ENCODE measurements around the gene FBXO4.

DNA sequence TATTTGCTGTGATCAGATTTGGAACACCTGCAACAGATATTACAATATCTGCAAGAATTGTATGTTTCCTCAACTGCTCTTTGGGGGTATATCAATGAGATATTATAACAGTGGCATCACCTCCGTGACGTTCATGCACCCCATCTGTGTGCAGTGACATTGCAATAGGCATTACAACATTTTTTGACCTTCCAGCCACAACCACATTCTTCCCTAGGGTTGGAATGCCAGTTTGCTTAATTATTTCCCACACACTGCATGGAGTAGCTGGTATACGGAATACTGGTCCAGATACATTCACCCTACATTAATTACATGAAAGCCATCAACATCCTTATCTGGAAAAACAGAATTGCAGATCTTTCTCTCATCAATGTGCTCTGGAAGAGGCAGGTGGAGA is 42.3 kb downstream of the FBXO4 start:
- TF ChIP-seq, protein P1, sequence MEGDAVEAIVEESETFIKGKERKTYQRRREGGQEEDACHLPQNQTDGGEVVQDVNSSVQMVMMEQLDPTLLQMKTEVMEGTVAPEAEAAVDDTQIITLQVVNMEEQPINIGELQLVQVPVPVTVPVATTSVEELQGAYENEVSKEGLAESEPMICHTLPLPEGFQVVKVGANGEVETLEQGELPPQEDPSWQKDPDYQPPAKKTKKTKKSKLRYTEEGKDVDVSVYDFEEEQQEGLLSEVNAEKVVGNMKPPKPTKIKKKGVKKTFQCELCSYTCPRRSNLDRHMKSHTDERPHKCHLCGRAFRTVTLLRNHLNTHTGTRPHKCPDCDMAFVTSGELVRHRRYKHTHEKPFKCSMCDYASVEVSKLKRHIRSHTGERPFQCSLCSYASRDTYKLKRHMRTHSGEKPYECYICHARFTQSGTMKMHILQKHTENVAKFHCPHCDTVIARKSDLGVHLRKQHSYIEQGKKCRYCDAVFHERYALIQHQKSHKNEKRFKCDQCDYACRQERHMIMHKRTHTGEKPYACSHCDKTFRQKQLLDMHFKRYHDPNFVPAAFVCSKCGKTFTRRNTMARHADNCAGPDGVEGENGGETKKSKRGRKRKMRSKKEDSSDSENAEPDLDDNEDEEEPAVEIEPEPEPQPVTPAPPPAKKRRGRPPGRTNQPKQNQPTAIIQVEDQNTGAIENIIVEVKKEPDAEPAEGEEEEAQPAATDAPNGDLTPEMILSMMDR (IDR thresholded peaks at IDR 0.05; ENCODE audit: low read depth, low read length) = no peak
- no peak for TF ChIP-seq EZH2phosphoT487 (IDR thresholded peaks at IDR 0.05; ENCODE audit: low read depth)
